ENCODE data around the gene TAS1R2.

TAS1R2 gene

DNA sequence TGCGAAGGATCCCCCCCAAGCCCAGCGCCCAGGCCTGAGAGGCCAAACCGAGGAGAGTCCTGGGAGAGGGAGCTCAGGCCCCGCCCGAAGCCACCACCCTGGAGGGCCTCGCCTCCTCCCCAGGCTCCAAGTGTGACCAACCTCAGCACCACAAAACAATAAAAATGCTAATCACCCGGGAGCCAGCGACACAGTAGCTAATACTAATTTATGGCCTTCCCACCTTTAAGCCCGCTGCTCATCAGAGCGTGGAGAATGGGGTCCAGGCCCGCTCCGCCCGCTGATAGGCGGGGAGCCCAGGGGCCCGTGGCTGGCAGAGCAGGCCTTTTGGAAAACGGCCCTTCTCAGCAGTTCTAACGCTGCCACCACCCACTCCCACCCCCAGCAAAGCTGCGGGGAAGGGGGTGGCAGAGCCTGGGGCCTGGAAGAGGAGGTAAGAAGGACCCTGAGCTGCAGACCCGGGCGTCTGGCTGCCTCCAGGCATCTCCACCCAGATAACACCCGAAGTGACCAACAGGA lies 20.4 kb upstream of the TAS1R2 start:
- TF ChIP-seq, protein P1, sequence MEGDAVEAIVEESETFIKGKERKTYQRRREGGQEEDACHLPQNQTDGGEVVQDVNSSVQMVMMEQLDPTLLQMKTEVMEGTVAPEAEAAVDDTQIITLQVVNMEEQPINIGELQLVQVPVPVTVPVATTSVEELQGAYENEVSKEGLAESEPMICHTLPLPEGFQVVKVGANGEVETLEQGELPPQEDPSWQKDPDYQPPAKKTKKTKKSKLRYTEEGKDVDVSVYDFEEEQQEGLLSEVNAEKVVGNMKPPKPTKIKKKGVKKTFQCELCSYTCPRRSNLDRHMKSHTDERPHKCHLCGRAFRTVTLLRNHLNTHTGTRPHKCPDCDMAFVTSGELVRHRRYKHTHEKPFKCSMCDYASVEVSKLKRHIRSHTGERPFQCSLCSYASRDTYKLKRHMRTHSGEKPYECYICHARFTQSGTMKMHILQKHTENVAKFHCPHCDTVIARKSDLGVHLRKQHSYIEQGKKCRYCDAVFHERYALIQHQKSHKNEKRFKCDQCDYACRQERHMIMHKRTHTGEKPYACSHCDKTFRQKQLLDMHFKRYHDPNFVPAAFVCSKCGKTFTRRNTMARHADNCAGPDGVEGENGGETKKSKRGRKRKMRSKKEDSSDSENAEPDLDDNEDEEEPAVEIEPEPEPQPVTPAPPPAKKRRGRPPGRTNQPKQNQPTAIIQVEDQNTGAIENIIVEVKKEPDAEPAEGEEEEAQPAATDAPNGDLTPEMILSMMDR (IDR thresholded peaks at IDR 0.05) = no peak
- H3K4me3 ChIP-seq = no peak overlapping the region
- H3K27ac ChIP-seq = no peak overlapping the region
- DNase-seq (ENCODE audit: low spot score) = no peak

DNA sequence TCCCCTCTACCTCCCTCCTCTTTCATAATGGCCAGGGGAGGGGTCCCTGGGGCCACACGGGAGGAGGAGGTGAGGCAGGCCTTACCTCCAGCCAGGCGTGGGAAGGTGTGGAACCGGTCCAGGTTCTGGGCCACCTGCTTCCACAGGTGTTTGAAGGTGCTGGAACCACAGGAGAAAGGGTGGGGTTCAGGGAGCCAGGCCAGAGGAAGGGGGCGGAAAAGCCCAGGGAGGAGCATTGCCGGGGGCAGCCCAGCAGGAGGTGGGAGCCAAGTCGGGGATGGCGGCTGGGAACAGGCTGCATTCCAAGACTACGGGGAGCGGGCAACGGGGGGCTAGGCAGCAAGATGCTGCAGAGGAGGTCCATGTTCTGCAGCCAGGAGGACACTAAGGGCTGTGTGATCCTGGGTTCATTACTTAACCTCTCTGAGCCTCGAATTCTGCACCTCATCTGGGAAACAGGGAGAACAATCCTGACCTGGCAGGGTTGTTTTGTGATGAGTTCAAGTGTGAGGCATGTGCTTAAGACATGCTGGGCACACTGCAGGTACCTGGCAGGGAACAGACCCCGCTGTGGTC lies 19.8 kb upstream of the TAS1R2 start:
- TF ChIP-seq, protein P1 (IDR thresholded peaks at IDR 0.05) = no peak
- no peak overlapping the region for H3K4me3 ChIP-seq

DNA sequence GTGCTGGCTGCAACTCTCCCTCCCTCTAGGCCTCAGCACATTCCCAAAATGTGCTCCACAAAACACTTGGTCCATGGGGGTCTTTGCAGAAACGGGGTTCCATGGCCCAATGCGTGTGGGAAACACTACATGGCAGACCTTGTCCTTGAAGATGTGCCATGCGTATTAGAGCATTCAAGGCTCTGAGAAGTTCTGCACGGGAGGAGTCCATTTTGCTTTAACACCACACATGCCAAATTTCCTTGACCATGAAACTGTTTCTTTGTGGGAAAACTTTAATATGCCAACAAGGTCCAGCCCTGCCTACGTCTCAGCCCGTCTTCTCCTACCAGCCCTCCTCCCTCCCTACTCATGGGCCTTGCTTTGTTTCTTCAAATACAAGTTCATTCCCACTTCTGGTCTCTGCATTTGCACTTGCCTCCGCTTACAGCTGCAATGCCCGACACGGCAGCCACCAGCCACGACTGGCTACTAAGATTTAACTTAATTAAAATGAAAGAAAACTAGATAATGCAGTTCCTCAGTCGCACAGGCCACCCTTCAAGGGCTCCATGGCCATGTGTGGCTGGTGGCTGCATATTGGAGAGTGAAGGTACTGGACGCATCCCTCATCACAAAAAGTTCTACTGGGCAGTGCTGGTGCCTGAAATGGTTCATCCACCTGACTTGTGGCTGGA lies 19.2 kb upstream of the TAS1R2 start:
- Histone ChIP-seq H3K27ac (no peak overlapping the region), H3K4me3 (no peak overlapping the region)
- no peak for DNase-seq (ENCODE audit: low spot score)
- TF ChIP-seq, protein P1 (IDR thresholded peaks at IDR 0.05) = no peak

More for the DNA sequence above, 19.8 kb upstream of the TAS1R2 start:
- DNase-seq (ENCODE audit: low spot score) = no peak
- H3K27ac ChIP-seq = no peak overlapping the region

- no peak for DNase-seq (ENCODE audit: low spot score)
- H3K4me3 ChIP-seq = no peak overlapping the region
- no peak overlapping the region for H3K27ac ChIP-seq
- TF ChIP-seq, protein P1 (IDR thresholded peaks at IDR 0.05) = no peak
Observed at GRCh38 chr1:18877282-18877681, 17.8 kb upstream of the TAS1R2 start.

- TF ChIP-seq, protein P1 (IDR thresholded peaks at IDR 0.05) = no peak
- Histone ChIP-seq H3K27ac (no peak overlapping the region), H3K4me3 (no peak overlapping the region)
- DNase-seq (ENCODE audit: low spot score) = no peak
Observed at GRCh38 chr1:18876210-18876609, 16.8 kb upstream of the TAS1R2 start.

DNA sequence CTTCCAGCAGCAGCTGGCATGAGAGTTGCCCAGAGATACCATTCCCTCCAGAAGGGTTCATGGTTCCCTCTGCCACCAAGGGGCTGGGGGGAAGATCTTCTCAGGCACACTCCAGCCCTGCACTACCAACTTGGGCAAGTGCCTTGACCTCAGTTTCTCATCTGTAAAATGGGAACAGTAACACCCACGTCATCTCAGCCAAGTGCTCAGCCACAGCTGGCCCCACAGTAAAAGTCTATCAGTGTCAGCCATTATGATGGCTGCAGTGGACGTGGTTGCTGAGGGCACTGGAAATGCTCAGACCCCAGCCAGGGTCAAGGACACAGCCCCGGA lies 16.3 kb upstream of the TAS1R2 start:
- DNase-seq (ENCODE audit: low spot score) = no peak
- no peak overlapping the region for H3K4me3 ChIP-seq
- H3K27ac ChIP-seq = no peak overlapping the region
- TF ChIP-seq, protein P1 (IDR thresholded peaks at IDR 0.05) = no peak
